Activated CD4-positive, alpha-beta T cell treated with anti-CD3 and anti-CD28 coated beads, Interleukin-2, Interleukin-4, amounts not matched to agents 100 ng/mL and 50 ng/mL, durations not matched to agents 16 hours and 8 hours (primary cell): Measurements from ENCODE around the gene OPRD1.
"Not testable (repeated sequence)": the region's sequence is repeated elsewhere in the genome, so short reads cannot be mapped to it uniquely, and the experiment has no call there.

Experiments used
- DNase-seq: peaks from one replicate; pipeline ENCODE4 v3.0.0-alpha.2; 2020; ENCODE audit warnings: low spot score

Gene OPRD1

GRCh38 chr1:28801461-28801860, 10.5 kb upstream of the OPRD1 start:
- DNase-seq = no peak

DNA sequence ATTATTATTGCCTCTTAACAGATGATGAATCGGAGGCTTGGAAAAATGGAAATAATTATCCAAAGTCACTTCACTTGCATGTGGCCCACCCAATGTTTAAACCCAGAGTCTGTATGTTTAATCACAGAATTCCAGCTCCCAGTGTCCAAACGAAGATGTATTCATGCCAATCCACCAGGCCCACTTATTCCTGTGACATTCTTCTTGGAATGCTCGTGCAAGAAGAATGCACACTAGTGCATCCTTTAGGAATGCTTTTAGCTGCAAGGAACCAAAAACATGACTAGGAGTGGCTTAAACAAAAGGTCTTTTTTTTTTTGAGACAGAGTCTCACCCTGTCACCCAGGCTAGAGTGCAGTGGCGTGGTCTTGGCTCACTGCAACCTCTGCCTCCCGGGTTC, 8.9 kb upstream of the OPRD1 start:
- no peak for DNase-seq

GRCh38 chr1:28803662-28804061, 8.3 kb upstream of the OPRD1 start:
- no peak for DNase-seq

DNA sequence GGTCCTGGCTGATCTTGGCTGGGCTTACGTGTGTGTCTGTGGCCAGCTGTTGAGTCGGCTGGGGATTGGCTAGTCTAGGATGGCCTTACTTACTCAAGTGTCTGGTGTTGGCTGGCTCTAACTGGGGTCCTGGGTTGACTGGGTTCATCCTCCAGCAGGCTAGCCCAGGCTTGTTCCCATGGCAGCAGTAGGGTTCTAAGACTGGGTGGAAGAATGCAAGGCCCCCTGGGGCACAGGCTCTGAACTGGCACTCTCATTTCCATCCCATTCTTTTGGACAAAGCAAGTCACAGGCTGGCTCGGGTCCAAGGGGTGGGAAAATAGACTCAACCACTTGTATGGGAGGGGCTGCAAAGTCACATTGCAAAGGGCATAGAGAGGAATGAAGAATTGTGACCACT, 7.9 kb upstream of the OPRD1 start:
- DNase-seq = no peak

DNA sequence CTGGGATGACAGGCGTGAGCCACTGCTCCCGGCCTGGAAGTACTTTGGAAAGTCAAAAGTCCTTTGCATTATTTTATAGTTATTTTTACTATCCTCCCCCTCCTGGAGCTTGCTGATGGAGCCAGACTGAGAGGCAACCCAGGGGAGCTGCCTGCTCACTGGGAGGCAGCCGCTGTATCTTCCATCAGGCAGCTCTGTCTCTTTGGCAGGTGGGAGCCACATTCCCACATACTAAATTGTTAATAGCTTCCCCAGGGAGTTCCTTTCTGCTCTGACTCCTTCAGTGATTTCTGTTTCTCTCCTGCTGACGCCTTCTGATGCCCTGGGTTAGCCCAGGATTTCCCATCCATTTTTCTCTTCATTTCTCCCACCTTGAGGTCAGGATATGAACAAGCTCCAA, 4.9 kb upstream of the OPRD1 start:
- DNase-seq = no peak

GRCh38 chr1:28807986-28808385, 4.0 kb upstream of the OPRD1 start:
- no peak for DNase-seq

DNA sequence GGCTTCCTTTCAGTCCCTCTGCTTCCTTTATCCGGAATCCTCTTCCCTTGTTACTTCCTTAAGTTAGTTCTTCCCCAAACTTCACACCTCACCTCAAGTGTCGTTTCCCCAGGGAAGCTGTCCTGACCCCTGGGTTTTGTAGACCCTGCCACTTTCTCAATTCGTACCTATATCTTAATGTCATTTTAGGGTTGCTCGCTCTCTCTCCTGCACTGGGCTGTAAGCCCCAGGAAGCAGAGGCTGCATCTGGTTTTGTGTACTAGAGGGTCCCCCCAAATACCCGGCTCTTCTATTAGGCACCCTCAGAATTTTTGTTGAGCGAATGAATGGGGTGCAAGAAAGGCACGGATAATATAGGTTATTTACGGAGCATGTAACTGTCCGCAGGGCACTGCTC, 603 bp upstream of the OPRD1 start:
- DNase-seq = no peak

DNA sequence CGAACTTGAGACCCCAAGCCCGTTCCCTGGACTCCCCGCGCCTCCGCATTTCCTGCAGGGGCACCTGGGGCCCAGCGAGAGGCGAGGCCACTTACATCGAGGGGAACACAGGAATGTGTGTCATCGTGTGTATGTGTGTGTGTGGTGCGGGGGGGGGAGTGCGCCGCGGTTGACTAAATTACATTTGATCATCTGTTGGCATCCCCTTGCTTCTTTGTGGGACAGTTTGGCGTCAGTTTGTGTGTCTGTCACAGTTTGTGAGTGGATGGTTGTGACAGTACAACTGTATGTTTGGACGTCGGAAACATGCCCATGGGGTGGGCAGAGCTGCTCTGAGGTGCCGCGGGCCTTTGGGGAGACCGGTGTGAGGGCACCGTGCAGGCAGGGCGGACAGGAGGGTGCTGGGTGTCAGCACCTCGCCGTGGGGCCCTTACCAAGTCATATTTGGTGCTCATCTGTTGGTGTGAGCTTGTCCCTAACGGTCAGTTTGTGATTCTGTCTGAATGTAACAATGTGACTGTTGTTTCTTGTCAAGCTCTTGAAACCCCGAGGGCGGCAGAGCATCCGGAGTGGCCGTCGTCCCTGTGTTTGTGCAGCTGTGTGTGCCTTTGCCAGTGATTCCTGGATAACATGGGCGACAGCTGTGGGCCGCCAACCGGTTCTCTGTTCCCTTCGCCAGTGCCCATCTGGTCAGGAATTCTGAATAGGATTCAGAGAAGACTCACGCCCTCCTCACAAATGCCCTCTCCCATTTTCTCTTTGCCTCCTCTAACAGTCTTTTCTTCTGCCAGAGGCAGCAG, 899 bp downstream of the OPRD1 start:
- DNase-seq = no peak

GRCh38 chr1:28813931-28814465, 2.0 kb downstream of the OPRD1 start:
- DNase-seq = no peak

DNA sequence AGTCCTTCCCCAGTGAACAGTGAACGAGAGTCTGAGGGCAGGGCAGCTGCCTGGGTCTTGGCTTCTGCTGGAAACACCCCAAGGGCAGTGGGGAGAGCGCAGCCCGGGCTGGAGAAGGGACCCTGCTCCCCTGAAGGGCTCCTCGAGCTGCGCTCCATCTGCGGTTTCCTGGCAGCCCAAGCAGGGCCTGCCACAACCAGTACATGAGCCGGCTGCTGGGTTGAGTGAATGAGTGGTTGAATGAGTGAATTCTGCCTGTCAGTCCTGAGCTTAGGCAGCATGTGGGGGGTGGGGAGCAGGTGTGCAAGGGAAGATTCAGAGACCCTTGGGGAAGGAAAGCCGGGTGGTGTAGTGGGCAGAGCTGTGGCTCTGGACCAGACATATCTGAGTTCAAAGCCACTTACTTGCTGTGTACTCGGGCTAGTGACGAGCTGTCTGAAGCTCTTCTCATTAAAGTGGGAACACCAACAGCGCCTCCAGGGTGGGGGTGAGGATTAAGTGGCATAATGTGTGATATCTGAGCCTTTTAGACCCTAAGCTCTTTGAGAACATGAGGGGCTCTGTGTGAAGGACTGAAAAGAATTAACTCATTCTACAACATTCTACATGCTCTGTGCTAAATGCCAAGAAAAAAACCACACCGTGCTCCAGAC, 3.7 kb downstream of the OPRD1 start:
- no peak for DNase-seq

DNA sequence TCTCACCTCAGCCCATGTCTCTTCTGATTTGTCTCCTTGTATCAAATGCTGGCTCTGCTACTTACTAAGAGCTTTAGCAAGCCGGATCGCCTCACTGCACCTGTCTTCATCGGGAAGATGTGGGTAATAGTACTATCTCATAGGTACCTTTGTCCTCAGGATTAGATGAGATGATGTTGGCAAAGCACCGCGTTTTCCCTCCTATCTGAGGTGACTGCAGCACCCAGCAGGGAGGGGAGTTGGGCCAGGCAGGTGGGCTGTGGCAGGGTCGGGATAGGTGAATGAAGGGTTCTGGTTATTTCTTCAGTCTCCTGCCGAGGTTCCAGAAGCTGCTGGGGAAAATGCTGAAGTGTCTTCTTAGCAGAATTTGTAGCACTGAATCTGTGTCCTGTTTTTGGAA, 5.2 kb downstream of the OPRD1 start:
- DNase-seq = no peak

- DNase-seq = no peak
Observed at GRCh38 chr1:28819020-28819419, 7.0 kb downstream of the OPRD1 start.

GRCh38 chr1:28822799-28823198, 10.8 kb downstream of the OPRD1 start:
- no peak for DNase-seq

DNA sequence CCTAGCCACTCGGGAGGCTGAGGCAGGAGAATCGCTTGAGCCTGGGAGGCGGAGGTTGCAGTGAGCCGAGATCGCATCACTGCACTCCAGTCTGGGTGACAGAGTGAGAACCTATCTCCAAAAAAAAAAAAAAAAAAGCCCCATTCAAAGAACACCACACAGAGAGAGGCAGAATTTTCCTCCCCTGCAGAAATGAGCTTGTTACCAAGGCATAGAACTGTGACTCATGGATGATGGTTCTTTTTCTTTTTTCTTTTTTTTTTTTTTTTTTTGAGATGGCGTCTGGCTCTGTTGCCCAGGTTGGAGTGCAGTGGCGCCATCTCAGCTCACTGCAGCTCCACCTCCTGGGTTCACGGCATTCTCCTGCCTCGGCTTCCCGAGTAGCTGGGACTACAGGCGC, 12.1 kb downstream of the OPRD1 start:
- DNase-seq = not testable (repeated sequence)

- DNase-seq = not testable (repeated sequence)
Observed at GRCh38 chr1:28828227-28828858, 16.4 kb downstream of the OPRD1 start.

DNA sequence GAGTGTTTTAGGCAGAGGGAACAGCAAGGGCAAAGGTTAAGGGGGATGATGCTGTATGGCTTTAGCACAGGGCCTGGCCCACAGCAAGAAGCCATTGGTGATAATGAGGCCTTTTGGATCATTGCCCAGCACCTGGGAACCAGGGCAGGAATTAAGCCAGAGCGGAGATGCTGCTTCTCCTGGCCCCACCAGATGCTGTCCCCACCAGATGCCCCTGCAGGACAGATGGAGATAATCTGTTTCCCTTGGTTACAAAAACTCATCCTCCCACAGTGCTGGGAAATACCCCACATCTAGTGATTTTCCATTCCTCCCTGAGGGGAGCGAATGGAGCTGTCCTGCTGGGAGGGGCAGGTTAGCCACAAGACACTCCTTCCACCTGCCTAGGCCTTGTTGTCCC, 18.8 kb downstream of the OPRD1 start:
- no peak for DNase-seq

DNA sequence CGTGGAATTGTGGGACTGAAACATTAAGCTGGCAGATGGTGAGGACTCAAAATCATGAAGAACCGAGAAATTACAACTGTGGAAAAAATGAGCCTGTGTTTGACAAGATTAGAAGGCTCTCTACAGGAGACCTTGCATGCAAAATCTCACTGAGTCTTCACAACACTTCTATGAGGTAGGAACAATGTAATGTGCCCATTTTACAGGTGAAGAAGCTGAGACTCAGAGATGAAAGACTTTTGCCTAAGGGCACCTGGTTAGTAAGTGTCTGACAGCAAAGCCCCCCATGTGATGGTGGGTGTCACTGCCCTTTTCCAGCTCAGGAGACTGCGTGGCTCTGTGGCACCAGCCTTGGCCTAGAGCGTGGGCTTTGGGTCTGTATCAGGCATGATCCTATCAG, 21.0 kb downstream of the OPRD1 start:
- DNase-seq = no peak

GRCh38 chr1:28833381-28833780, 21.4 kb downstream of the OPRD1 start:
- DNase-seq = no peak

GRCh38 chr1:28835237-28835650, 23.3 kb downstream of the OPRD1 start:
- no peak for DNase-seq

GRCh38 chr1:28836421-28836956, 24.5 kb downstream of the OPRD1 start:
- DNase-seq = no peak

DNA sequence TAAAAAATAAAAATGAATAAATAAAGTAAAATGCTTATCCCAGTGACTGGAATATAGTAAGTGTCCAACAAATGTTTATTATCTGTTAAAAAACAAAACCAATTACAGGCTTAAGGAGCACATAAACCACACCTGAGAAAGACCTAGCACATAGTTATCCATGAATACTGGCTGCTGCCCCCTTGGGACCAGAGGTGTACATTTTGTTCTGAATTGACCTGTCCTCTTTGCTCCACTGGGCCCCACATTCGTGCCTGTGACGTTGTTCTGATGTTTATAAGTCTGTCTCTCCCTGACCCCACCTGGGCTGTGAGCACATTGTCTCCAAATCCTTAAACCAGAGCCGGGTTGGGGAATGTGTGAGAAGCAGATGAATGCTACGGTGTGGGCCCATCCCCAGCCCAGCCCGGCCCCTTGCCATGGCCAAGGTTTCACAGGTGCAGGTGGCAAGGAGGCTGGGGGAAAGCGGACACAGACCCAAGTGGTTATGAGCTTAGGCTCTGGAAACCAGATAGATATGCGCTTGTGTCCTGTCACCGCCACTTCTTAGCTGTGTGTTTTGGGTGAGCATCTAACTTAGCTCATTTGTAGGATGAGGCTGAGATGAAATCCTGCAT, 29.1 kb downstream of the OPRD1 start:
- DNase-seq = no peak

- DNase-seq = no peak
Observed at GRCh38 chr1:28845786-28846543, 34.0 kb downstream of the OPRD1 start.
